OCI-LY3 (cell line): ENCODE measurements around the gene OR8D2.

ENCODE experiments used
- H2AFZ ChIP-seq: fragments of 200-600, 300-600 bp; shearing (Covaris generic); 2 replicates; pipeline ENCODE4 v1.6.0; 2014; ENCODE audit warnings: antibody characterized with exemption, low read depth, low read length
- H3K27ac ChIP-seq: fragments of 200-600, 300-600 bp; sonication (generic); 2 replicates; pipeline ENCODE4 v1.5.1; 2014; ENCODE audit warnings: mild to moderate bottlenecking, low read length, moderate library complexity, mixed read lengths
- H3K27me3 ChIP-seq: fragments of 200-600, 300-600 bp; sonication (generic); 2 replicates; pipeline ENCODE4 v1.6.1; 2014; ENCODE audit warnings: low read depth, low read length, mixed read lengths
- H3K36me3 ChIP-seq: fragments of 200-600, 300-600 bp; sonication (generic); replicated peaks from 2 replicates; pipeline ENCODE3; 2014; ENCODE audit warnings: low read depth, low read length, mixed read lengths
- H3K4me1 ChIP-seq: fragments of 300-600, 200-600 bp; sonication (generic); 2 replicates; pipeline ENCODE4 v1.6.1; 2014; ENCODE audit warnings: low read length, mixed read lengths
- H3K4me2 ChIP-seq: fragments of 200-600, 300-600 bp; sonication (generic); 2 replicates; pipeline ENCODE4 v1.6.1; 2014; ENCODE audit warnings: low read length, mixed read lengths
- H3K4me3 ChIP-seq: fragments of 300-600, 200-600 bp; sonication (generic); 2 replicates; pipeline ENCODE4 v1.5.1; 2014; ENCODE audit warnings: antibody characterized with exemption, mild to moderate bottlenecking, low read length, moderate library complexity
- H3K79me2 ChIP-seq: fragments of 300-600, 200-600 bp; shearing (Covaris generic); 2 replicates; pipeline ENCODE4 v1.6.1; 2014; ENCODE audit warnings: mild to moderate bottlenecking, low read length, mixed read lengths
- H3K9ac ChIP-seq: fragments of 300-600, 200-600 bp; shearing (Covaris generic); 2 replicates; pipeline ENCODE4 v1.6.0; 2014; ENCODE audit warnings: mild to moderate bottlenecking, low read length, moderate library complexity
- H3K9me3 ChIP-seq: fragments of 200-600, 300-600 bp; shearing (Covaris generic); 2 replicates; pipeline ENCODE4 v1.6.1; 2014; ENCODE audit warnings: low read length, mixed read lengths; ENCODE audit not compliant: insufficient read depth
- H4K20me1 ChIP-seq: fragments of 200-600, 300-600 bp; sonication (generic); 2 replicates; pipeline ENCODE4 v1.6.1; 2016; ENCODE audit warnings: low read length, mixed read lengths; ENCODE audit not compliant: insufficient read depth
- CTCF ChIP-seq: fragments of 200-600, 300-600 bp; sonication (generic); IDR thresholded peaks from 2 replicates; pipeline ENCODE4 v1.5.1; 2014; ENCODE audit warnings: antibody characterized with exemption, low read length, low read depth
- EZH2phosphoT487 ChIP-seq: fragments of 200-600 bp; shearing (Covaris generic); IDR thresholded peaks from 2 replicates; pipeline ENCODE4 v1.6.1; 2018; ENCODE audit warnings: antibody characterized with exemption, mixed run types, low read depth

OR8D2 gene

GRCh38 chr11:124313131-124313530, 6.9 kb downstream of the OR8D2 start:
- Histone ChIP-seq H4K20me1 (no peaks in the 10 kb centered on the region), H3K79me2 (no peaks in the 10 kb centered on the region), H3K36me3 (no peaks in the 10 kb centered on the region), H3K4me3 (no peak overlapping the region), H3K27ac (no peak overlapping the region), H3K9ac (no peak overlapping the region), H2AFZ (no peak overlapping the region), H3K4me2 (no peak overlapping the region), H3K9me3 (no peaks in the 10 kb centered on the region), H3K4me1 (peaks cover 6% of the 10 kb centered on the region), H3K27me3 (peaks cover 22% of the 10 kb centered on the region)
- TF ChIP-seq CTCF: no peak

- no peak for TF ChIP-seq EZH2phosphoT487
- no peak for TF ChIP-seq CTCF
- H3K36me3 ChIP-seq: no peaks in the 10 kb centered on the region
These were observed 8.3 kb downstream of the OR8D2 start for GRCh38 chr11:124311670-124312069.

GRCh38 chr11:124311269-124311668, 8.7 kb downstream of the OR8D2 start:
- H3K9me3 ChIP-seq: no peaks in the 10 kb centered on the region
- TF ChIP-seq EZH2phosphoT487 (no peak), CTCF (no peak)
- H3K9ac ChIP-seq: no peak overlapping the region
- no peaks in the 10 kb centered on the region for H3K79me2 ChIP-seq
- no peak overlapping the region for H3K4me3 ChIP-seq
- H3K27ac ChIP-seq: no peak overlapping the region
- peaks cover 6% of the 10 kb centered on the region for H3K4me1 ChIP-seq
- H2AFZ ChIP-seq: no peak overlapping the region
- no peaks in the 10 kb centered on the region for H3K36me3 ChIP-seq
- H3K4me2 ChIP-seq: no peak overlapping the region
- H4K20me1 ChIP-seq: no peaks in the 10 kb centered on the region
- H3K27me3 ChIP-seq: peaks cover 13% of the 10 kb centered on the region; the same call in 1 of the 2 replicates

More at GRCh38 chr11:124311670-124312069, 8.3 kb downstream of the OR8D2 start:
- Histone ChIP-seq H3K27me3 (peaks cover 15% of the 10 kb centered on the region; the same call in 1 of the 2 replicates), H3K27ac (no peak overlapping the region), H4K20me1 (no peaks in the 10 kb centered on the region), H3K9me3 (no peaks in the 10 kb centered on the region), H3K4me3 (no peak overlapping the region), H3K9ac (no peak overlapping the region), H3K4me1 (peaks cover 6% of the 10 kb centered on the region), H3K4me2 (no peak overlapping the region), H3K79me2 (no peaks in the 10 kb centered on the region), H2AFZ (no peak overlapping the region)

GRCh38 chr11:124310721-124311120, 9.3 kb downstream of the OR8D2 start:
- Histone ChIP-seq H3K27ac (no peak overlapping the region), H4K20me1 (no peaks in the 10 kb centered on the region), H3K4me3 (no peak overlapping the region), H3K9ac (no peak overlapping the region), H3K27me3 (peaks cover 13% of the 10 kb centered on the region; the same call in 1 of the 2 replicates), H2AFZ (no peak overlapping the region), H3K36me3 (no peaks in the 10 kb centered on the region), H3K79me2 (no peaks in the 10 kb centered on the region), H3K9me3 (no peaks in the 10 kb centered on the region), H3K4me2 (no peak overlapping the region), H3K4me1 (peaks cover 6% of the 10 kb centered on the region)
- TF ChIP-seq CTCF: no peak
- no peak for TF ChIP-seq EZH2phosphoT487
